Measurements from ENCODE around the gene ALK. TPM values are rescaled to one million over a fixed set of nuclear protein-coding genes. Genes with fewer than 3 reads are reported as not detected.

Gene ALK
- total RNA-seq, 1 experiment from 2014 or later, result not detected

GRCh38 chr2:29898999-29899398 lies 22.4 kb downstream of the ALK start:
- Histone ChIP-seq H4K20me1 (ENCODE audit: control insufficient read depth, insufficient read depth, insufficient read length) (no peaks in the 10 kb centered on the region), H2BK20ac (ENCODE audit: low read depth, low read length, poor library complexity, severe bottlenecking) (no peak overlapping the region), H2BK5ac (ENCODE audit: insufficient read length, low read length) (no peak overlapping the region), H3K27me3 (ENCODE audit: insufficient read depth, low read length) (no peaks in the 10 kb centered on the region; the same call in 1 of the 2 replicates), H3K56ac (ENCODE audit: insufficient read length, low read depth, low read length) (no peak overlapping the region), H3K14ac (ENCODE audit: insufficient read depth, low read length) (no peak overlapping the region), H2AFZ (ENCODE audit: low read length) (no peak overlapping the region), H3K79me2 (ENCODE audit: insufficient read depth, low read length) (no peaks in the 10 kb centered on the region), H4K8ac (replicated peaks; ENCODE audit: insufficient read length, low read depth, low read length) (no peak overlapping the region), H3K9me3 (ENCODE audit: control insufficient read depth, low read depth, low read length) (no peaks in the 10 kb centered on the region), H3K4me1 (ENCODE audit: insufficient read depth, low read length) (peaks cover 19% of the 10 kb centered on the region; the same call in 1 of the 2 replicates), H2BK120ac (ENCODE audit: low read depth, low read length, poor library complexity, severe bottlenecking) (no peak overlapping the region), H3K18ac (ENCODE audit: insufficient read length, low read depth, low read length) (no peak overlapping the region), H3K27ac (ENCODE audit: insufficient read length, low read depth, low read length) (no peak overlapping the region), H3K4ac (ENCODE audit: low read depth, low read length) (no peak overlapping the region), H2BK12ac (ENCODE audit: insufficient read length, low read depth, low read length) (no peak overlapping the region), H3K4me2 (ENCODE audit: insufficient read depth, insufficient read length, low read length) (no peak overlapping the region), H4K5ac (ENCODE audit: insufficient read length, low read depth, low read length) (no peak overlapping the region), H3K23ac (ENCODE audit: insufficient read length, low read depth, low read length) (no peak overlapping the region), H3K79me1 (ENCODE audit: insufficient read depth, low read depth, low read length, poor library complexity, severe bottlenecking) (no peaks in the 10 kb centered on the region), H3K23me2 (ENCODE audit: insufficient read length, low read depth, low read length, poor library complexity, severe bottlenecking) (no peaks in the 10 kb centered on the region), H3K9ac (ENCODE audit: extremely low read depth, insufficient read length, low read length) (no peak overlapping the region), H2BK15ac (ENCODE audit: low read depth, low read length) (no peak overlapping the region), H3T11ph (ENCODE audit: low read length) (no peak overlapping the region), H4K91ac (ENCODE audit: insufficient read length, low read depth, low read length) (no peak overlapping the region), H2AK5ac (ENCODE audit: insufficient read length, low read length) (no peak overlapping the region)
- Mint-ChIP-seq H3K4me1 (peaks cover 59 to 71% of the 10 kb centered on the region in 2 experiments), H3K27ac (no peak overlapping the region), H3K27me3 (ENCODE audit: low read depth) (peaks cover 81% of the 10 kb centered on the region), H3K36me3 (ENCODE audit: insufficient read depth in 1 of 3, low read depth in 3 of 3) (peaks cover 0 to 4% (median 0%) of the 10 kb centered on the region in 3 experiments; a peak in 1 of 7 replicates), H3K9me3 (no peaks in the 10 kb centered on the region; a peak in 2 of 5 replicates), H3K4me3 (no peak overlapping the region)
- TF ChIP-seq CTCF (conservative IDR thresholded peaks at IDR 0.05), result no peak
- no peak for DNase-seq
- no CpG with 5 or more reads among the region's 5 CpGs for WGBS (ENCODE audit: extremely low coverage, insufficient read length, low lambda C conversion rate)
